ENCODE data around the gene CORIN. TPM values are rescaled to one million over a fixed set of nuclear protein-coding genes. Genes with fewer than 3 reads are reported as not detected.

CORIN gene
- total and polyA plus RNA-seq, 2 donors = 0.24 to 0.78 TPM

- H3K4me3 ChIP-seq (ENCODE audit: low read length in 2 of 2) = no peak overlapping the region
- H3K27me3 ChIP-seq (ENCODE audit: control insufficient read depth in 2 of 2, insufficient read depth in 1 of 2, low read length in 1 of 2) = no peaks in the 10 kb centered on the region
- H3K27ac ChIP-seq (ENCODE audit: low read depth in 1 of 2, low read length in 1 of 2) = no peak overlapping the region
- no peaks in the 10 kb centered on the region for H3K4me1 ChIP-seq (ENCODE audit: control insufficient read depth in 2 of 2, insufficient read depth in 2 of 2, low read length in 2 of 2)
- DNase-seq (ENCODE audit: low read depth in 6 of 9, low spot score in 9 of 9) = no peak
- no peaks in the 10 kb centered on the region for H3K36me3 ChIP-seq (ENCODE audit: control insufficient read depth in 2 of 2, insufficient read depth in 2 of 2, low read length in 1 of 2)
- no peaks in the 10 kb centered on the region for H3K9me3 ChIP-seq (ENCODE audit: control insufficient read depth in 2 of 2, insufficient read depth in 1 of 2, low read length in 1 of 2)
- WGBS = 40% methylated on average over 1 of the region's 1 CpG
Observed at GRCh38 chr4:47819178-47819577, 18.7 kb downstream of the CORIN start.

- H3K4me3 ChIP-seq (ENCODE audit: low read length in 2 of 2) = no peak overlapping the region
- no peaks in the 10 kb centered on the region for H3K4me1 ChIP-seq (ENCODE audit: control insufficient read depth in 2 of 2, insufficient read depth in 2 of 2, low read length in 2 of 2)
- no peaks in the 10 kb centered on the region for H3K9me3 ChIP-seq (ENCODE audit: control insufficient read depth in 2 of 2, insufficient read depth in 1 of 2, low read length in 1 of 2)
- no peaks in the 10 kb centered on the region for H3K27me3 ChIP-seq (ENCODE audit: control insufficient read depth in 2 of 2, insufficient read depth in 1 of 2, low read length in 1 of 2)
- H3K27ac ChIP-seq (ENCODE audit: low read depth in 1 of 2, low read length in 1 of 2) = no peak overlapping the region
- H3K36me3 ChIP-seq (ENCODE audit: control insufficient read depth in 2 of 2, insufficient read depth in 2 of 2, low read length in 1 of 2) = no peaks in the 10 kb centered on the region
- no peak for DNase-seq (ENCODE audit: low read depth in 6 of 9, low spot score in 9 of 9)
Observed at GRCh38 chr4:47817275-47817674, 20.6 kb downstream of the CORIN start.

- WGBS = 96% methylated on average over 2 of the region's 2 CpGs
- Histone ChIP-seq H3K36me3 (ENCODE audit: control insufficient read depth in 2 of 2, insufficient read depth in 2 of 2, low read length in 1 of 2) (no peaks in the 10 kb centered on the region), H3K9me3 (ENCODE audit: control insufficient read depth in 2 of 2, insufficient read depth in 1 of 2, low read length in 1 of 2) (no peaks in the 10 kb centered on the region), H3K27me3 (ENCODE audit: control insufficient read depth in 2 of 2, insufficient read depth in 1 of 2, low read length in 1 of 2) (no peaks in the 10 kb centered on the region), H3K4me1 (ENCODE audit: control insufficient read depth in 2 of 2, insufficient read depth in 2 of 2, low read length in 2 of 2) (no peaks in the 10 kb centered on the region), H3K27ac (ENCODE audit: low read depth in 1 of 2, low read length in 1 of 2) (no peak overlapping the region), H3K4me3 (ENCODE audit: low read length in 2 of 2) (no peak overlapping the region)
- DNase-seq (ENCODE audit: low read depth in 6 of 9, low spot score in 9 of 9) = no peak
Observed at GRCh38 chr4:47816748-47817147, 21.1 kb downstream of the CORIN start.

- Histone ChIP-seq H3K27me3 (ENCODE audit: control insufficient read depth in 2 of 2, insufficient read depth in 1 of 2, low read length in 1 of 2) (no peaks in the 10 kb centered on the region), H3K9me3 (ENCODE audit: control insufficient read depth in 2 of 2, insufficient read depth in 1 of 2, low read length in 1 of 2) (no peaks in the 10 kb centered on the region), H3K36me3 (ENCODE audit: control insufficient read depth in 2 of 2, insufficient read depth in 2 of 2, low read length in 1 of 2) (no peaks in the 10 kb centered on the region), H3K4me1 (ENCODE audit: control insufficient read depth in 2 of 2, insufficient read depth in 2 of 2, low read length in 2 of 2) (no peaks in the 10 kb centered on the region), H3K4me3 (ENCODE audit: low read length in 2 of 2) (no peak overlapping the region), H3K27ac (ENCODE audit: low read depth in 1 of 2, low read length in 1 of 2) (no peak overlapping the region)
- WGBS = 92% methylated on average over 6 of the region's 6 CpGs
- DNase-seq (ENCODE audit: low read depth in 6 of 9, low spot score in 9 of 9) = no peak
Observed at GRCh38 chr4:47814618-47815295, 23.1 kb downstream of the CORIN start.

- no peaks in the 10 kb centered on the region for H3K27me3 ChIP-seq (ENCODE audit: control insufficient read depth in 2 of 2, insufficient read depth in 1 of 2, low read length in 1 of 2)
- WGBS = 98% methylated on average over 3 of the region's 3 CpGs
- no peaks in the 10 kb centered on the region for H3K4me1 ChIP-seq (ENCODE audit: control insufficient read depth in 2 of 2, insufficient read depth in 2 of 2, low read length in 2 of 2)
- H3K9me3 ChIP-seq (ENCODE audit: control insufficient read depth in 2 of 2, insufficient read depth in 1 of 2, low read length in 1 of 2) = no peaks in the 10 kb centered on the region
- no peaks in the 10 kb centered on the region for H3K36me3 ChIP-seq (ENCODE audit: control insufficient read depth in 2 of 2, insufficient read depth in 2 of 2, low read length in 1 of 2)
- H3K27ac ChIP-seq (ENCODE audit: low read depth in 1 of 2, low read length in 1 of 2) = no peak overlapping the region
- H3K4me3 ChIP-seq (ENCODE audit: low read length in 2 of 2) = no peak overlapping the region
- DNase-seq (ENCODE audit: low read depth in 6 of 9, low spot score in 9 of 9) = no peak
Observed at GRCh38 chr4:47809654-47810203, 28.1 kb downstream of the CORIN start.

GRCh38 chr4:47804598-47804997 lies 33.3 kb downstream of the CORIN start:
- H3K36me3 ChIP-seq (ENCODE audit: control insufficient read depth in 2 of 2, insufficient read depth in 2 of 2, low read length in 1 of 2) = no peaks in the 10 kb centered on the region
- no peaks in the 10 kb centered on the region for H3K27me3 ChIP-seq (ENCODE audit: control insufficient read depth in 2 of 2, insufficient read depth in 1 of 2, low read length in 1 of 2)
- H3K27ac ChIP-seq (ENCODE audit: low read depth in 1 of 2, low read length in 1 of 2) = no peak overlapping the region
- 98% methylated on average over 7 of the region's 7 CpGs for WGBS
- no peaks in the 10 kb centered on the region for H3K4me1 ChIP-seq (ENCODE audit: control insufficient read depth in 2 of 2, insufficient read depth in 2 of 2, low read length in 2 of 2)
- H3K4me3 ChIP-seq (ENCODE audit: low read length in 2 of 2) = no peak overlapping the region
- no peak for DNase-seq (ENCODE audit: low read depth in 6 of 9, low spot score in 9 of 9)
- H3K9me3 ChIP-seq (ENCODE audit: control insufficient read depth in 2 of 2, insufficient read depth in 1 of 2, low read length in 1 of 2) = no peaks in the 10 kb centered on the region

GRCh38 chr4:47801481-47802002 lies 36.3 kb downstream of the CORIN start:
- DNase-seq (ENCODE audit: low read depth in 6 of 9, low spot score in 9 of 9) = no peak
- Histone ChIP-seq H3K4me3 (ENCODE audit: low read length in 2 of 2) (no peak overlapping the region), H3K9me3 (ENCODE audit: control insufficient read depth in 2 of 2, insufficient read depth in 1 of 2, low read length in 1 of 2) (no peaks in the 10 kb centered on the region), H3K27me3 (ENCODE audit: control insufficient read depth in 2 of 2, insufficient read depth in 1 of 2, low read length in 1 of 2) (no peaks in the 10 kb centered on the region), H3K4me1 (ENCODE audit: control insufficient read depth in 2 of 2, insufficient read depth in 2 of 2, low read length in 2 of 2) (no peaks in the 10 kb centered on the region), H3K27ac (ENCODE audit: low read depth in 1 of 2, low read length in 1 of 2) (no peak overlapping the region), H3K36me3 (ENCODE audit: control insufficient read depth in 2 of 2, insufficient read depth in 2 of 2, low read length in 1 of 2) (no peaks in the 10 kb centered on the region)
- WGBS = 90% methylated on average over 3 of the region's 3 CpGs

- Histone ChIP-seq H3K4me3 (ENCODE audit: low read length in 2 of 2) (no peak overlapping the region), H3K9me3 (ENCODE audit: control insufficient read depth in 2 of 2, insufficient read depth in 1 of 2, low read length in 1 of 2) (no peaks in the 10 kb centered on the region), H3K36me3 (ENCODE audit: control insufficient read depth in 2 of 2, insufficient read depth in 2 of 2, low read length in 1 of 2) (no peaks in the 10 kb centered on the region), H3K27me3 (ENCODE audit: control insufficient read depth in 2 of 2, insufficient read depth in 1 of 2, low read length in 1 of 2) (no peaks in the 10 kb centered on the region), H3K4me1 (ENCODE audit: control insufficient read depth in 2 of 2, insufficient read depth in 2 of 2, low read length in 2 of 2) (no peaks in the 10 kb centered on the region), H3K27ac (ENCODE audit: low read depth in 1 of 2, low read length in 1 of 2) (no peak overlapping the region)
- 70% methylated on average over 3 of the region's 3 CpGs for WGBS
- DNase-seq (ENCODE audit: low read depth in 6 of 9, low spot score in 9 of 9) = no peak
Observed at GRCh38 chr4:47798165-47798564, 39.7 kb downstream of the CORIN start.

GRCh38 chr4:47791965-47792364 lies 45.9 kb downstream of the CORIN start:
- DNase-seq (ENCODE audit: low read depth in 6 of 9, low spot score in 9 of 9) = no peak
- no peaks in the 10 kb centered on the region for H3K4me1 ChIP-seq (ENCODE audit: control insufficient read depth in 2 of 2, insufficient read depth in 2 of 2, low read length in 2 of 2)
- WGBS = 68% methylated on average over 2 of the region's 2 CpGs
- no peaks in the 10 kb centered on the region for H3K36me3 ChIP-seq (ENCODE audit: control insufficient read depth in 2 of 2, insufficient read depth in 2 of 2, low read length in 1 of 2)
- H3K27ac ChIP-seq (ENCODE audit: low read depth in 1 of 2, low read length in 1 of 2) = no peak overlapping the region
- no peaks in the 10 kb centered on the region for H3K27me3 ChIP-seq (ENCODE audit: control insufficient read depth in 2 of 2, insufficient read depth in 1 of 2, low read length in 1 of 2)
- no peaks in the 10 kb centered on the region for H3K9me3 ChIP-seq (ENCODE audit: control insufficient read depth in 2 of 2, insufficient read depth in 1 of 2, low read length in 1 of 2)
- H3K4me3 ChIP-seq (ENCODE audit: low read length in 2 of 2) = no peak overlapping the region

All from thymus (tissue), 11 donors.